ENCODE measurements around the gene NUCKS1. TPM values are rescaled to one million over a fixed set of nuclear protein-coding genes. Genes with fewer than 3 reads are reported as not detected.

The NUCKS1 gene
- polyA plus RNA-seq, 1 of the 3 experiments (the other 2 are of a cell fraction) = 25.4 TPM

- no peaks in the 10 kb centered on the region for H3K27me3 ChIP-seq (ENCODE audit: insufficient read depth)
- ChIA-PET CTCF (interaction anchor here (1.3 to 10.0 kb wide), 4 partner anchors 16 to 182 kb away, joined by 4 to 367 read pairs (median 48); no protein-coding TSS in a partner anchor), POLR2A (no interaction called here)
- H3K79me2 ChIP-seq (ENCODE audit: insufficient read depth) = no peaks in the 10 kb centered on the region
- peaks cover 27 to 53% of the 10 kb centered on the region in 2 experiments for H3K36me3 ChIP-seq (replicated peaks in 1 of 2; ENCODE audit: control insufficient read depth in 1 of 2, insufficient read depth in 2 of 2, low read length in 1 of 2)
- no peaks in the 10 kb centered on the region for H3K9me2 ChIP-seq
- TF ChIP-seq POLR2AphosphoS5 (IDR thresholded peaks at IDR 0.05; ENCODE audit: low read depth, low read length) (no peak), GATA2 (CRISPR knock-in tag; IDR thresholded peaks at IDR 0.05) (no peak), YY1 (IDR thresholded peaks at IDR 0.05; ENCODE audit: low read depth) (no peak), ZBTB33 (IDR thresholded peaks at IDR 0.05; ENCODE audit: borderline replicate concordance, low read depth) (no peak), TCF12 (IDR thresholded peaks at IDR 0.05) (no peak), FOSL2 (IDR thresholded peaks at IDR 0.05; ENCODE audit: borderline replicate concordance, low read depth) (no peak), CHD2 (IDR thresholded peaks at IDR 0.05; ENCODE audit: low read length, partially characterized antibody) (no peak), MEF2A (IDR thresholded peaks at IDR 0.05; ENCODE audit: borderline replicate concordance, low read depth) (no peak), CTCF (IDR thresholded peaks at IDR 0.05) (no peak)
- H3K9ac ChIP-seq = no peak overlapping the region
- 97% methylated on average over 6 of the region's 6 CpGs for whole genome bisulfite sequencing (ENCODE audit: low lambda C conversion rate)
- H3K27ac ChIP-seq (ENCODE audit: low read depth in 2 of 2, low read length in 1 of 2) = no peak overlapping the region
- no peaks in the 10 kb centered on the region; the same call in 1 of the 2 replicates for H4K20me1 ChIP-seq (ENCODE audit: insufficient read depth)
- H3K4me3 ChIP-seq (ENCODE audit: low read depth in 2 of 2, low read length in 1 of 2) = no peak overlapping the region
- H3K4me2 ChIP-seq = no peak overlapping the region
- H3F3A ChIP-seq (replicated peaks; ENCODE audit: insufficient read depth) = peaks cover 6% of the 10 kb centered on the region
- no peaks in the 10 kb centered on the region; a peak in 2 of 4 replicates for H3K4me1 ChIP-seq (ENCODE audit: control insufficient read depth in 1 of 2, insufficient read depth in 2 of 2, low read depth in 1 of 2, low read length in 1 of 2)
- H2AFZ ChIP-seq (ENCODE audit: low read depth) = no peak overlapping the region
- DNase-seq = no peak
- no peaks in the 10 kb centered on the region for H3K9me3 ChIP-seq
These were observed 43.1 kb downstream of the NUCKS1 start for GRCh38 chr1:205706601-205707502.

- no peak overlapping the region for H3K4me2 ChIP-seq
- H3K9me3 ChIP-seq = no peaks in the 10 kb centered on the region
- H3K36me3 ChIP-seq (replicated peaks in 1 of 2; ENCODE audit: control insufficient read depth in 1 of 2, insufficient read depth in 2 of 2, low read length in 1 of 2) = peaks cover 16 to 40% of the 10 kb centered on the region in 2 experiments
- H3K4me1 ChIP-seq (ENCODE audit: control insufficient read depth in 1 of 2, insufficient read depth in 2 of 2, low read depth in 1 of 2, low read length in 1 of 2) = peaks cover 0 to 5% of the 10 kb centered on the region in 2 experiments; a peak in 1 of 4 replicates
- H2AFZ ChIP-seq (ENCODE audit: low read depth) = no peak overlapping the region
- no peak overlapping the region for H3K4me3 ChIP-seq (ENCODE audit: low read depth in 2 of 2, low read length in 1 of 2)
- H3K27me3 ChIP-seq (ENCODE audit: insufficient read depth) = no peaks in the 10 kb centered on the region
- no peaks in the 10 kb centered on the region for H3F3A ChIP-seq (replicated peaks; ENCODE audit: insufficient read depth)
- POLR2A ChIA-PET = interaction anchor here (0.7 kb wide), 1 partner anchor 1538 kb away, joined by 3 read pairs; no protein-coding TSS in a partner anchor
- 100% methylated on average over 2 of the region's 2 CpGs for WGBS (ENCODE audit: low lambda C conversion rate)
- no peaks in the 10 kb centered on the region for H4K20me1 ChIP-seq (ENCODE audit: insufficient read depth)
- TF ChIP-seq GABPA (IDR thresholded peaks at IDR 0.05; ENCODE audit: low read depth) (no peak), MAX (IDR thresholded peaks at IDR 0.05; ENCODE audit: low read depth) (no peak), SMC3 (IDR thresholded peaks at IDR 0.05; ENCODE audit: low read depth, low read length) (no peak), EP300 (IDR thresholded peaks at IDR 0.05; ENCODE audit: borderline replicate concordance in 1 of 2, low read depth in 1 of 2, low read length in 1 of 2) (no peak), CHD2 (IDR thresholded peaks at IDR 0.05; ENCODE audit: low read length, partially characterized antibody) (no peak), RXRA (IDR thresholded peaks at IDR 0.05; ENCODE audit: borderline replicate concordance, low read depth) (no peak), JUND (IDR thresholded peaks at IDR 0.05) (no peak), USF2 (IDR thresholded peaks at IDR 0.05; ENCODE audit: borderline replicate concordance, low read depth, low read length) (no peak), FOXM1 (IDR thresholded peaks at IDR 0.05; ENCODE audit: low read depth) (no peak)
- H3K9ac ChIP-seq = no peak overlapping the region
- no peak for DNase-seq
- H3K9me2 ChIP-seq = no peaks in the 10 kb centered on the region
- no peaks in the 10 kb centered on the region for H3K79me2 ChIP-seq (ENCODE audit: insufficient read depth)
- no peak overlapping the region for H3K27ac ChIP-seq (ENCODE audit: low read depth in 2 of 2, low read length in 1 of 2)
- CTCF ChIA-PET = interaction anchor here (1.2 to 6.3 kb wide), 2 partner anchors 46 to 113 kb away, joined by 3 to 52 read pairs; no protein-coding TSS in a partner anchor
These were observed 45.1 kb downstream of the NUCKS1 start for GRCh38 chr1:205704903-205705302.
